ENCODE results near the gene TMEM69.
A peak's percentile ranks its signal among the peaks of the same experiment; 100 is the strongest.
"Not testable (repeated sequence)": the region's sequence is repeated elsewhere in the genome, so short reads cannot be mapped to it uniquely, and the experiment has no call there.

Gene TMEM69

DNA sequence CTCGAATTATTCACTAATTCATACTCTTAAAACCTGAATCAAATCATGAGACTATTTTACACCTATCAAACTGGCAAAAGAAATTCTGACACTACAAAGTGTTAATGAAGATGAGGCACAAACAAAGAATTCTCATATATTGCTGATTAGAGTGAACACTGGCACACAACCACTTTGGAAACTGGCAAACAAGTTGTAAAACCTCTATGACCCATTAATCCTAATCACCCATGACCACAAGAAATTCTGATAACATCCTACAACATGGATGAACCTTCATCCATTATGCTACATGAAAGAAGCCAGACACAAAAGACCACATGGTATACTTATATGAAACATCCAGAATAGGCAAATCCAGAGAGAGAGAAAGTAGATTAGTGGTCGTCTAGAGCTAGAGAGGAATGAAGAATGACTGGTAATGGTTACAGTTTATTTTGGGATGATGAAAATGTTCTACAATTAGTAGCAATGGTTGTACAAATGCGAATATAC is 10.2 kb upstream of the TMEM69 start:
- DNase-seq (ENCODE audit: extremely low read depth in 1 of 2, low read depth in 1 of 2): no peak

DNA sequence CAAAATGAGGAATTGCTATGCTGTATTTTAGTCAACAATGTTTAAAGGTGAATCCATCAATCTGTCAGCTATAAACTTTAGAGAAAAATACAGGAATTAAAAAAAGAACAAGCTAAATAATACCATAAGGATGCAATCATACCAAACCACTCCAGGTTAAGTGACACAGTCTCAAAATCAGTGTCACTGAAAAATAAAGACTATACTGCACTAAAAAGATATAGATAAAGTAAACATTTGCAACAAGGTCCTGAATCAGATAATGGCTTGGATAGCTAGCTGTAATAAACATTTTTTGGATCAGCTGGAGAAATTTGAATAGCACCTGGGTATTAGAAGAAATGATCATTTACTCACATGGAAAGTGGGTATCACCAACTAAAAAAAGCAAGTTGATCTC is 9.5 kb upstream of the TMEM69 start:
- no peak for DNase-seq (ENCODE audit: extremely low read depth in 1 of 2, low read depth in 1 of 2)

DNA sequence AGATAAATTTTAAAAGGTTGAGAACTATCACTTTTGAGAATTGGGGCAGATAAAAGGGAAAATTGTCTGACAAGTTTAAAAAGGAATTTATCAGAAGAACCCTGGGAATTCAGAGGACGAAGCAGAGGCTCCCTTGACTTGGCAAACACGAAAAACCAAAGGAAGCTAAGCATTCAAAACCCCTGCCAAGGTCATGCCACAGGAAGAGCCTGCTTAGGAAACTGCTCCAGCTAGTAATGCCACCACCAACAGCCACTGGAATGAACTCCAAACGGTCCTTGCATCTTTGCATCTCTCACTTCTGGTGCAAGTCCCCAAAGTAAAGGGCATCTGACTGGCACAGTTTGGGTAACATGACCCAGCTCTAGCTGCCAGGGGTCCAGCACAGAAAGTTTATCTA is 8.9 kb upstream of the TMEM69 start:
- DNase-seq (ENCODE audit: extremely low read depth in 1 of 2, low read depth in 1 of 2): no peak

DNA sequence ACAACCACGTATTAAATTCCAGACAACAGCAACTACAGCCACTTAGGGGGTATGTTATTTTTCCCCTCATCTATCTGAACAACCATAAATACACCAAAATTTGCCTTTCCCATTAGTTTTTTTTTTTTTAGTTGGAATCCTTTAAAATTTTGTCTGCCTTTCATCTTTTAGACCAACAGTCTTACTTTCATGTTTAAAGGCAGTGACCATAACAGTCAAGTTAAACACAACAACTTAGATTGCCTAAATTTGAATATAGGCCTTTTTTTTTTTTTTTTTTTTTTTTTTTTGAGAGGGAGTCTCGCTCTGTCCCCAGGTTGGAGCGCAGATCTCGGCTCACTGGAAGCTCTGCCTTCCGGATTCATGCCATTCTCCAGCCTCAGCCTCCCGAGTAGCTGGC is 5.0 kb upstream of the TMEM69 start:
- no peak for DNase-seq (ENCODE audit: extremely low read depth in 1 of 2, low read depth in 1 of 2)

DNA sequence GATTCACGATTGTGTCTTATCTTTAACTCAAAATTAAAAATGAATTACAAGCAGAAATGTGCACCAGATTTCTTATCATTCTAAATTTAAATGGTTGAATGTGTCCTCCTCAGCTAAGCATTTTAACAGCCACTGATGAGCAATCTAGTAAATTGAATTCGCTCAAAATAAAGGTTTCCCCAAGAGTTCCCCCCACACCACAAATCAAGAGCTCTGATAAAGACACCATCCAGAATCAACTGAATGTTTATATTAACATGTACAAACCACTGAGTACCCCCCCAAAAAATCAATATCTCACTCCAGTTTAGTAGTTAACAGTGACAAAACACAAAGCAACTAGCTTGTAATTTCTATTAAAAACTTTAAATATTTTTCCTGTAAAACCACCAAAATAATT is 3.6 kb upstream of the TMEM69 start:
- DNase-seq (ENCODE audit: extremely low read depth in 1 of 2, low read depth in 1 of 2): no peak

DNA sequence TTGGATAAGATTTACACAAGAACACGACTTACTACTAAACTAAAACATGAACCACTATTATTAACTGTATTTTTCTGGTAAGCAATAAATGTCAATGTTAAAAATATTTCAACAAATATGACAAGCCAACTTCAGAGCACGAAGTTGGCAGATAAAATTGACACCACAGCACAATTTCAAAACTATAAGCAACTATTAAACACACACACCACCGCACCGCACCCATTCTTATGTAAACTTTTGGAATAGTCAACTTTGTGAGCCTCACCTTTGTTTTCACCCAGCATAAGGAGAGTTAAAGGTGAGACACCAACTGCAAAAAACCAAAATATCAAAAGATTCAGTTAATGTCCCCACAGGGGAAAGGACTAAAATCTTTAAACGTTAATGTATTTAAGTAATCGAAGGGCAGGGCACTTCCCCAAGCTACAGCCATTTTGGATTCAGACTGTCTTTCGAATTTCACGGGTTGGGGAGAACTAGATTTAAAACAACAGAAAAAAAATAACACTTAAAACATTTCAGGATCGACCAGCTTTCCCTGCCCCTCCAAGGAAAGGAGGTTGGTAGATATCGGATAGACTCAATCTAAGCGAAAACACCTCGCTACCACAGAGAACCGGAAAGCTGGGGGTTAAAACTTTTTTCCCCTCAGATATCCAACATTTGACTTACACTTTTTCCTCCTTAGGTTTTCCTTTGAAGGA is 2.5 kb upstream of the TMEM69 start:
- DNase-seq (ENCODE audit: extremely low read depth in 1 of 2, low read depth in 1 of 2): no peak

DNA sequence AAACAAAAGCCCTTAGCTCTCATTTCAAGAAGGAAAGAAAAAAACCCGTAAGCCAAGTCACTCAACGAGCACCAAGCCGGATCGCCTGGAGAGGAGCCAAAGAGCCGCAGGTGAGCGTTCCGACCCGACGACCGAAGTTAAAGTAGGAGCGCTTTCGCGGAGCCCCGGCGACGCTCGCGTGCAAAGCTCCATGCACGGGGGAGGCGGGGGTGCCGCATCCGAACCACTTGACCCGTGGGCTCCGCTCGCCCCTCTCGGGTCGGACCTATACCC is 2.0 kb upstream of the TMEM69 start:
- DNase-seq (ENCODE audit: extremely low read depth in 1 of 2, low read depth in 1 of 2): peak; percentile 19 to 27

DNA sequence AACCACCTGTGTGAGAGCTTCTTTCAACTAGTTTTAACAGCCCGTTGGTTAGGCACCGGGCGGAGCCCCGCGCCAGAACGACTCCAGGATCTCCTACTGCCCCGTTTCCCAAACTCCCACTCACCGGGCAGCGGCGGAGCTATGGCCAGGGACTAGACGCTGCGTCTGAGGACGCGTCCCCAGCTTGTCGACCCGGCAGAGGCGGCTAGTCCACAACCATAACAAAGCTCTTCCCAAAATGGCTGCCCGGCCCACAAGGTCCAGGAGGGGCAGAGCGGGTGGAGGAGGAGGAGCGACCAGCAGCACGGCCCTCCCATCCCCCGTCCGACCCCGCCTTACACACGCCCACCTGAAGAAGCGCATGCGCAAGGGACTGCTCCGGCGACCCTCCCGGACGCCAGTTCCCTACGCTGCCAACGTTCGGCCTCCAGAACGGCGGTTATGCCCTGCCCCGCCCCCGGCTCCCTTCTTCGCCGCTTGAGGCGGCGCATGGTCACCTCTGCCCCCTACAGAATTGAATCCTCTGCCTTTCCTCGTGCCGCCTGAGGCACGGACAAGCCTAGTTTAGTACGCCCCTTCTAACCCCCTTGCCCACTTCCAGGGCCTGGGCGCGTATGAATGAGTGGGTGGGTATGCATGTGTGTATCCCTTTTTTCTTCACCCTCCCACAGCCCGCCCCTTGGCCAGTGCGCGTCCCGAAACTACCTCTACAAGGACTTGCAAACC is 1.5 kb upstream of the TMEM69 start, which contains the start of gene GPBP1L1:
GPBP1L1 (minus strand) TSS at position 246 of the 726 bp plus-strand sequence. CDS start 27,446 bp downstream, outside the sequence.
- peak; percentile 93 to 94 for DNase-seq (ENCODE audit: extremely low read depth in 1 of 2, low read depth in 1 of 2)

DNA sequence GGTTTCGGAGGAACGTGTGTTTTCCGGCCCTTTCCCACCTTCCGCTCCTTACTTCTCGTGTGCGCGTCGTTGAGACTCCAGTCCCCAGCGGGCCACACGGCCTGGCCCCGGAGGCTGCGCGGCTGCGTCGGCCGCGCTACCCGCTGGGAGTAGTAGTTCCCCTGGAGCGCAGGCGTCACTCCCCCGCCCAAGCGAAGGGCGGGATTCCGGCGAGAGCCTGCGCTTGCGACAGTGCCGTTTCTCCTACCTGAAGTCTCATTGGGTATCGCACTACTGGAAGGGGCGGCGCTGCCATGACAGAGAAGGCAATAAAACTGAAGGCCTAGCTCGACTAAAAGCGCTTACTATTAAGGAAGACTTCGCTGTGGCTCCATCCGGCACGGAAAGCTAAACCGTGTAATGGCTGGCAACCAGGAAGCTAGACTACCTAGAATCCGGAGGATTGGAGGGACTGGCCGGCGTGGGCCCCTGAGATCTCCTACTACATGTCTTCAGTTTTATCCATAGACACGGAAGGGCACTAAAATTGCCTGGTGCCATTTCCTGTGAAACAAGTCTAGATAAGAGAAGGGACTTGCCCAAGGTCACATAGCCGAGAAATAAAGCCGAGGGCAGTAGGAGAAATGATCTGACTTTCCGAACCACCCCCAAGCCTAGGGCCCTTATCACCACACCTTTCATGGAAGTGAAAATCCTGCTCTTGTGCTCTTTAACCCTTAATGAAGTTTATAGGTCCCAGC is 797 bp upstream of the TMEM69 start:
- peak; percentile 92 to 95 for DNase-seq (ENCODE audit: extremely low read depth in 1 of 2, low read depth in 1 of 2)

DNA sequence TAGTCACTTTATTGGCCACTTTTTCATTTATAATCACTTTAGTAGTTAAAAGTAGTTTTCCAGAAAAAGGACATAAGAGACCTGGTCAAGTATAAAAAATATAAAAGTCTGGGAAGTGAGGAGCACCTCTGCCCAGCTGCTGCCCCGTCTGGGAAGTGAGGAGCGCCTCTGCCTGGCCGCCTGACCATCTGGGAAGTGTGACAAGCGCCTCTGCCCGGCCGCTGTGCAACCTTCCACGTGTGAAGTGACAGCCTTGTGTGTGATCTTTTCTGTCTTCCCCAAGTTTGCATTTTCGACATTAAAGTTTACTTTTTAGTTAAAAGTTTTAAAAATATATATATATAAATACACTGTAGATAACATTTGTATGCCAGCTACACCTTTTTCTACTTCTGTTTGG is 5.8 kb downstream of the TMEM69 start:
- DNase-seq (ENCODE audit: extremely low read depth in 1 of 2, low read depth in 1 of 2): not testable (repeated sequence)

DNA sequence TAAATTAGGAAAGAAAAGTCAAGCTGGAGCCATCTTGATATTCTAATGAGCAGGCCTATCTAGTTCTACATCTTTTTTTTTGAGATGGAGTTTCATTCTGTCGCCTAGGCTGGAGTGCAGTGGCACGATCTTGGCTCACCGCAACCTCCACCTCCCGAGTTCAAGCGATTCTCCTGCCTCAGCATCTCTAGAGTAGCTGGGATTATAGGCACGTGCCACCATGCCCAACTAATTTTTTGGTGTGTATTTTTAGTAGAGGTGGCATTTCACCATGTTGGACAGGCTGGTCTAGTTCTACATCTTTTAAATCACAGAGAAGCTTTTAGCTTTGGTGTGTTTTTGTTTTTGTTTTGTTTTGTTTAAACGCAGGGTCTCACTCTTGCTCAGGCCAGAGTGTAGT is 6.8 kb downstream of the TMEM69 start:
- DNase-seq (ENCODE audit: extremely low read depth in 1 of 2, low read depth in 1 of 2): no peak

DNA sequence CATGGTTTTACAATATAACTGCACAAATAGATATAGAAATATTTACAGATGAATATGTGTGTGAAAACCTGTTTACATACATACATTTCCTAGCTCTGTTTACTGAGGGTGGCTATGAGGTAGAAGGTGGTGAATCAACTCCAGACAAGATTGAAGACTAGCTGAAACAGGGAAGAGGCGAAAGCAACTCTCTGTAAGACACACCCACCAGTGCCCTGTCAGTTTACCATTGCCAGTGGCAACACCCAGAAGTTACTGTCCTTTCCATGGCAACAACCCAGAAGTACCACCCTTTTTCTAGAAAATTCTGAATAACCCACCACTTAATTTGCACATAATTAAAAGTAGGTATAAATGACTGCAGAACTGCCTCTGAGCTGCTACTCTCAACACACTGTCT is 16.7 kb downstream of the TMEM69 start:
- DNase-seq (ENCODE audit: extremely low read depth in 1 of 2, low read depth in 1 of 2): no peak

DNA sequence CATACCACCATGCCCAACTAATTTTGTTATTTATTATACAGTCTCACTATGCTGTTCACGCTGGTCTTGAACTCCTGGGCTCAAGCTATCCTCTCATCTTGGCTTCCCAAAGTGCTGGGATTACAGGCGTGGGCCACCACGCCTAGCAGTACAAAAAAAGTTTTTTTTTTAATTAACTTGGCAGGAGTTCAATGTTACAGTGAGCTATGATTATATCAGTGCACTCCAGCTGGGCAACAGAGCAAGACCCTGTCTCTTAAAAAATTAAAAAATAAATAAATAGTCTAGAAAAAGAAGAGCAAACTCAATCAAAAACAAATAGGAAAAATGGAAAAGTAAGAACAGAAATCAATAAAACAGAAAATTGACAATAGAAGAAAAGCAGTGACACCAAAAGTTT is 25.7 kb downstream of the TMEM69 start:
- no peak for DNase-seq (ENCODE audit: extremely low read depth in 1 of 2, low read depth in 1 of 2)

DNA sequence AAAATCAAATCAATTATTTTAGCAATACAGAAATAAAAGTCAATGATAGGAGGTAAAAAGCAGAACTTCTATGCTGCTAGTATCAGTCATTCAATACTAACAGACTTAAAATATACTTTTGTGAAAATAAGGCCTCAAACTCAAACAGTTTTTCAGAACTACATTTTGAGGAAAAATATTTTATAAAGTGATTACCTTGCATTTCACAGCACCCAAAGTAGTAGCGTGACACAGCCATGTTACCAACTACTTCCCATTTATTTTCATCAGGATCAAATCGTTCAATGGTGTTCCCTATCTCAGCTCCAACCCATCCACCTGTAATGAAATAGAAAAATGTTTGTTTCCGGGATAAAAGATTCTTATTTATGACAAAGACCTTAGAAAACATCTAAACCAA is 28.7 kb downstream of the TMEM69 start:
- no peak for DNase-seq (ENCODE audit: extremely low read depth in 1 of 2, low read depth in 1 of 2)

DNA sequence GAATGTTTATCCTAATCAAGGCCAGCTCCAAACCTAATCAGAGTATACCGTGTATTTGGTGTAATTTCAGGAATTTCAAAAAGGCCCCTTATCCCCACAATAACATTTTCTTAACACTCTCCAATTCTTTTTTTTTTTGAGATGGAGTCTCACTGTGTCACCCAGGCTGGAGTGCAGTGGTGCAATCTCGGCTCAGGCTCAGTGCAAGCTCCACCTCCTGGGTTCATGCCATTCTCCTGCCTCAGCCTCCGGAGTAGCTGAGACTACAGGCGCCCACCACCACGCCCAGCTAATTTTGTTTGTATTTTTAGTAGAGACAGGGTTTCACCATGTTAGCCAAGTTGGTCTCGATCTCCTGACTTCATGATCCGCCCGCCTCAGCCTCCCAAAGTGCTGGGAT is 29.4 kb downstream of the TMEM69 start:
- not testable (repeated sequence) for DNase-seq (ENCODE audit: extremely low read depth in 1 of 2, low read depth in 1 of 2)

DNA sequence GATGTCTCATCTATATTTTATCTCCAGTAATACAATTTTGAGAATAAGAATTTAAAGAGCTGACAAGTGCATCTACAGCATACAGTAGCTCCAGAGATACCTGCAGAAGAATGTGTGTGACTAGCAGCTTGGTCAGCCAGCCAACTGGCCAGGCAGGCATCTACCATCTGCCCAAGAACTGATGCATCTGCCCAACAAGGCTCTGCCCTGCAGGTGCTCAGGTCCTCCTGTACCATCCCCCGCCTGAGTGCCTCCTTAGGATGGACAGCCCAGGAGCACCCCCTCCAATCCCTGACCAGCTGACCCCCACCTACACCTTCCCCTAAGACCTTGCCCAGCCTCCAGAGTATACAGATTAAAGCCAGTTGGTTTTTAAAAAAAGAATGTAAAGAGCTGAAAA is 30.3 kb downstream of the TMEM69 start:
- DNase-seq (ENCODE audit: extremely low read depth in 1 of 2, low read depth in 1 of 2): no peak

DNA sequence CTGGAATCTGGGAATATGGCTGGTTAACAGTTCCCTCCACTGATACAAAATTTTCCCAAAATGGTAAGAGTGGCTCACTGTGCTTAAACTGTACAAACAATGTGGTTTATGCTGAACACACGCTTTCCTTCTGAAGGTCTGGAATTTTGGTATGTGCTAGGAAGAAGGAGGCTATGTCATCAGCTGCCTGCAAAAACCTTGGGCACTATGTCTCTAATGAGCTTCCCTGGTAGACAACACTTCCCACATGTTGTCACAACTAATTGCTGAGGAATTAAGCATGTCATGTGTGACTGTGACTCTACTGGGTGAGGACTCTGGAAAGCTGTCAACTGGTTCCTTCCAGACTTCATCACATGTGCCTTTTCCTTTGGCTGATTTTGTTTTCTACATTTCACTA is 33.2 kb downstream of the TMEM69 start:
- no peak for DNase-seq (ENCODE audit: extremely low read depth in 1 of 2, low read depth in 1 of 2)

DNA sequence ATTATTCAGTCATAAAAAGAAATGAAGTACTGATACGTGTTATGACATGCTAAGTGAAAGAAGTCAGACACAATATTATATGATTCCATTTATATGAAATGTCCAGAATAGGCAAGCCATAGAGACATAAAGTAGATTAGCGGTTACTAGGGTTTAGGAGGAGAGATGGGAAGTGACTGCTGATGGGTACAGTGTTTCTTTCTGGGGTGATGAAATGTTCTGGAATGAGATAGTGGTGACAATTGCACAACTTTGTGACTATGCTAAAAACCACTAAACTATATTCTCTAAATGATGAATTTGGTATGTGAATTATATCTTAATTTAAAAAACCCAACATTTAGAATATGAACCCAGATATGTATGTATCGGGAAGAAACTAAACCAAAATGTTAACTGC is 34.8 kb downstream of the TMEM69 start:
- no peak for DNase-seq (ENCODE audit: extremely low read depth in 1 of 2, low read depth in 1 of 2)

DNA sequence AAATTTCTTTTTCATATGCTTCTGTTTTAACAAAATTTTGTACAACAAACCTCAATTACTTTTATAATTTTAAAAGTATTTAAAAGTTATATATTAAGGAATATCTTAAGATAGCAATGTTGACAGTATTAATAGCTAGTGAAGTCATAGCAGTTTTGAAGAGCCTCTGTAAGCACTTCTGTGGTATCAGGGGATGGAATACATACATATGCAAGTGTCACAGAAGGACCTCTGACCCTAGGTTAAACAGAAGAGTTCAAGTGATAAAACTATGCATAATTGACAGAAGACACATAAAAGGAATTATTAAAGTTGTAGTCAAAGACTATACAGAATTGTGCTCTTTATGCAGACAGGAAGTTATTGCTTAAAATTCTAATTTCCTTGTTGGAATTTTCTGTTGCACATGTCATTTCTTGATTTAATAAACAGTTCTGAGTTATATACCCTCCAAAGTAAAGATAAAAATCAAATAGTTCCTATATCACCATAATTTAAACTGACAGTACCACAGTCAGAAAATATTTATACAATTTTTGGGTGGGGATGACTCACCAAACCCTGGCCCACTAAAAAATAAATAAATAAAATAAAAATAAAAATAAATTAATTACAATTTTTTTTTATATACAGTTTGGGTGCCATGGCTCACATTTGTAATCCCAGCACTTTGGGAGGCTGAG is 35.4 kb downstream of the TMEM69 start:
- no peak for DNase-seq (ENCODE audit: extremely low read depth in 1 of 2, low read depth in 1 of 2)

DNA sequence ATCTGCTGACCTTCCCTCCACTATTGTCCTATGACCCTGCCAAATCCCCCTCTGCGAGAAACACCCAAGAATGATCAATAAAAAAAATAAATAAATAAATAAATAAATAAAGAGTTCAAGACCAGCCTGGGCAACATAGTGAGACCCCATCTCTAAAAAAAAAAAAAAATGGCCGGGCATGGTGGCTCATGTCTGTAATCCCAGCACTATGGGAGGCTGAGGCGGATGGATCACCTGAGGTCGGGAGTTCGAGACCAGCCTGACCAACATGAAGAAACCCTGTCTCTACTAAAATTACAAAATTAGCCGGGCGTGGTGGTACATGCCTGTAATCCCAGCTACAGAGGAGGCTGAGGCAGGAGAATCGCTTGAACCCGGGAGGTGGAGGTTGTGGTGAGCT is 38.0 kb downstream of the TMEM69 start:
- not testable (repeated sequence) for DNase-seq (ENCODE audit: extremely low read depth in 1 of 2, low read depth in 1 of 2)

DNA sequence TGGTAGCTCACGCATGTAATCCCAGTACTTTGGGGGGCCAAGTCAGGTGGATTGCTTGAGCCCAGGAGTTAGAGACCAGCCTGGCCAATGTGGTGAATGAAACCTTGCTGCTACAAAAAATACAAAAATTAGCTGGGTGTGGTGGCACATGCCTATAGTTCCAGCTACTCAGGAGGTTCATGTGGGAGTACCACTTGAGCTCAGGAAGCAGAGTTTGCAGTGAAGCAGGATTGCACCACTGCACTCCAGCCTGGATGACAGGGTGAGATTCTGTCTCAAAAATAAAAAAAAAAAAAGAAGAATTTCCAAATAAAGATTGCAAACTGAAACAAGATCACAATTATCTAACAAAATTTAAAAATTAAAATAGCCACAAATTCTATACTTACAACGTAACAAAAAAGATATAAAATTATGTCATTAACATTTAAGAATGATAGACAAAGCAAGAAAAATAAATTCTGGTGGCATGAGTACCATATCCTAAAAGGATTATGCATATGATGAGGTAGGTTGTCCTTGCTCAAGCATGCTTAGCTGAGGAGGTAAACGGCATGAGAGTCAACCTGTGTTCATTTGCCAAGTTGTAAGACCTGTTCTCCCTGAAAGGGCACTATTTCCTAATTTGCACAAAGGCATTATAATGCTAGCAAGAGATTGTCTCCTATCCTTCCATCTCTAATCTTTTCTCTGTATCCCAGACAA is 42.2 kb downstream of the TMEM69 start:
- no peak for DNase-seq (ENCODE audit: extremely low read depth in 1 of 2, low read depth in 1 of 2)

Data from stimulated activated CD8-positive, alpha-beta memory T cell treated with anti-CD3 and anti-CD28 coated beads, Interleukin-7, amount 100 ng/mL, for 48 hours (primary cell).